HG03442 (cell line): ENCODE measurements around the gene C11orf58.

ENCODE experiments used
- ATAC-seq: cut with Tn5 transposase; IDR thresholded peaks from one replicate; pipeline ENCODE4 v1.9.1; 2021; ENCODE audit warnings: mild to moderate bottlenecking, moderate library complexity; ENCODE audit not compliant: unreplicated experiment

The C11orf58 gene

GRCh38 chr11:16767137-16767536, 28.7 kb downstream of the C11orf58 start:
- ATAC-seq: no peak

DNA sequence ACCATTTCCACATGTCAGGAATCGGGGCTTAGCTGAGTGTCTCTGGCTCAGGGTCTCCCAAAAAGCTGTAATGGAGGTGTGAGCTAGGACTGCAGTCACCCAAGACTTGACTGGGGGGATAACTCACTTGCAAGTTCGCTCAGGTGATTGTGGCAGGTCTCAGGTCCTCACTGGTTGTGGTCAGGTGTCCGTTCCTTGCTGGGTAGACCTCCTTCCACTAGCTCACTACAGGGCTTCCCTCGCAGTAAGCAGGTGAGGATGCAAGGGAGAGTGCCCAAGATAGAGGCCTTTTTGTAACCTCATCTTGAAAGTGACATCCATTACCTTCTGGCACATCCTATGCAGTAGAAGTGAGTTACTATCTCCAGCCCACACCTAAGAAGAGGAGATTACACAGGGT, 29.5 kb downstream of the C11orf58 start:
- ATAC-seq: no peak

DNA sequence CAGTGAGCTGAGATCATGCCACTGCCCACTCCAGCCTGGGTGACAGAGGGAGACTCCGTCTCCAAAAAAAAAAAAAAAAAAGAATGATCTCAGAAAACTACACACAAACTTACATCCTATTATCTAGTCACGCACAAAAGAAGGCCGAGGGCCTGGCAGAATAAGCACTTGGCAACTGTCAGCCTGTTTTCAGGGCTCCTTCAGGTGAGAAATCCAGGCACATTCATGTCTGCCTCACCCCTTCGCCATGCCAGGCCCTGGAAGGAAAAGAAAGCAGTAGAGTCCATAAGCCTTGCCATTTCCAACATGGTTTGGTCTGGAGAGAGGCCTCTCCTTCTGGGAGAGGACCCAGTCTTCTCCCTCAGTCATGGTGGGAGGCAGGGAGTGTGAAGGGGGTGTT, 30.9 kb downstream of the C11orf58 start:
- no peak for ATAC-seq

DNA sequence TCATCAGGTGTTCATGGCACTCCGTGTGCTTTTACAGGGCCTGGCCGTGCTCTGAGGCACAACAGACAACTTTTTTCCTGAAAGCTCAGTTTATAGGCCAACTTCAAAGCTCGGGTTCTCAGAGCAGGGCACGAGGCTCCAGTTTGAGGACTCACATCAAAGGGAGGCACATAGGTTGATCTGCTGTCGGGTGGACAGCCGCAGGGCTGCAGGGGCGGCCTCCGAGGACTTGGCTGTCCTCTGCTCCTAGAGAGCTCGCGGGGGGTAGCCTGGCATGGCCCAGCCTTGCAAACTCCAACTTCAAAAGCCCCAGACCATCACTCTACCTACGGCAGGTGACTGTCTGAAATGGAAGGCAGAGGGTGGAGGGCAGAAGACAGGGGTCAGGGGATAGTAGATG, 31.6 kb downstream of the C11orf58 start:
- ATAC-seq: no peak

GRCh38 chr11:16771350-16772140, 33.1 kb downstream of the C11orf58 start:
- peak; percentile 51 for ATAC-seq

- ATAC-seq: no peak
Observed at GRCh38 chr11:16772141-16772512, 33.7 kb downstream of the C11orf58 start.

DNA sequence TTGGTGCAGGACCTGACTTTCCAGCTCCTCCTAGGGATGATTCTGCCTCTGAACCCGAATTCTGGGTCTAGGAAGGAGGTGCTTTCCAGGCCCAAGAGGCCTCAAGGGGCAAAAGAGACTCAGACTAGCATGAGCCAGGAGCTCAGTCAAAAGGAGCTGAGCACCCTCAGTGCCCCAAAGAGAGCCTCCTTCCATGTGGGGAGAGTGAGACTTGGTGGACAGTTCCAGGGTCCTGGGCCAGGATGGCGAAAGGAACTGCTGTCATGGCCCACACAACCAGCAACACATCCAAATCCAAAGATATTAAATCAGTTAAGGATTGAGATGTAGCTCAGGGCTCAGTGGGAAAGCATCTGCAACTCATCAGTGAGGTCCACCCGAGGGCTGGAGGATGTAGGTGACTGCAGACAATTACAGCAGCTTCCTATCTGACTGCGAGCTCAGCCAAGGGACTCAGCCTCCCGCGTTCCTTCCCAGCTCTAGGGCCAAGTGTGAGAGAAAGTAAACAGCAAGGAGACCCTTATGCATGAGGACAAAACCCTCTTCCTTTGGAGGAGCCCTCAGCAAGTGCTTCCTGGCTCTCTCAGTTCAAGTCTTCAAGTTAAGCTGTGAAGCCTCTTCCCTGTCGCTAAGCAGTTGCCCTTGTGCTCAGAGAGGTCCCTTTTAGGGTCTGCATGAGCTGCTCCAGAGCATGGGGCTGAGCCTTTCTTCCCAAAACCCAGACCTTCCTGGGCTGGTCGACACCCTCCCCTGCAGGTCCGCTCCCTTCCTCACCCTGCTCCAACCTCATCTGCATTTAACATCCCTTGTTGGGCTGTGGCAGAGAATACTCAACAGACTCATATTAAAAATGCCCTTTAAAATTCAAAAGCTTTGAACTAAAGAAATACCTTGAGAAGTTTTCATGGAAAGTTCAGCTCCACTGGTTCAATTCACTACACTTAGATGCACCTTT, 35.8 kb downstream of the C11orf58 start:
- ATAC-seq: no peak

- no peak for ATAC-seq
Observed at GRCh38 chr11:16774936-16775613, 36.6 kb downstream of the C11orf58 start.

DNA sequence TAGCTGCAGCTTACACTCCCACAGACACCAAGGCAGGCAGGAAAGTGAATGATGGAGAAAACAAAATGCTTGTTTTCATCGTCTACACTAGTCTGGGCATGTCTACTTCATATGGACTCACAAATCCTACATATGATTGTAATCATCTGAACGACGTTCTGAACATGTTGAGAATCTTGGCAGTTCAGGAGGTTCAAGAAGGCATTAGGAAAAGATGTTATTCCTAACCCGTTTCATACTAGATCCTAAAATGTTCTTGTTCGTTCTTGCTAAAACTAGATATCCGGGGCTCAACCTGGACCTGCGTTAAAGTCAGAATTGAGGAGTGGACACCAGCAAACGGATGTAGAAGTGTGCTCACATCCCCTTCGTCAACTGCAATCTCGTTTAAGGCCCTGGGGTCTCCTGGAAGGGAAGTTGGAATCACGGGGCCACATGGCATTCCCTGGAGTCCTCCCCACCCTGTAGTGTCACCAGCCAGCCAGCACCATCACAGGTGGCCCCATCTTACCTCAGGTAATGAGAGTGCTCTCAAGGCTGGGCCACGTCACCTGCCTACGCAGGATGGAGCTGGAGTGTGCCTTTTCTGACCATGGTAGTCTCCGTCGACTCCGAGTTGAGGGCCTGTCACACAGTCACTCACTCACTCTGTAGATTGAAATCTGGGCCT, 37.3 kb downstream of the C11orf58 start:
- no peak for ATAC-seq

DNA sequence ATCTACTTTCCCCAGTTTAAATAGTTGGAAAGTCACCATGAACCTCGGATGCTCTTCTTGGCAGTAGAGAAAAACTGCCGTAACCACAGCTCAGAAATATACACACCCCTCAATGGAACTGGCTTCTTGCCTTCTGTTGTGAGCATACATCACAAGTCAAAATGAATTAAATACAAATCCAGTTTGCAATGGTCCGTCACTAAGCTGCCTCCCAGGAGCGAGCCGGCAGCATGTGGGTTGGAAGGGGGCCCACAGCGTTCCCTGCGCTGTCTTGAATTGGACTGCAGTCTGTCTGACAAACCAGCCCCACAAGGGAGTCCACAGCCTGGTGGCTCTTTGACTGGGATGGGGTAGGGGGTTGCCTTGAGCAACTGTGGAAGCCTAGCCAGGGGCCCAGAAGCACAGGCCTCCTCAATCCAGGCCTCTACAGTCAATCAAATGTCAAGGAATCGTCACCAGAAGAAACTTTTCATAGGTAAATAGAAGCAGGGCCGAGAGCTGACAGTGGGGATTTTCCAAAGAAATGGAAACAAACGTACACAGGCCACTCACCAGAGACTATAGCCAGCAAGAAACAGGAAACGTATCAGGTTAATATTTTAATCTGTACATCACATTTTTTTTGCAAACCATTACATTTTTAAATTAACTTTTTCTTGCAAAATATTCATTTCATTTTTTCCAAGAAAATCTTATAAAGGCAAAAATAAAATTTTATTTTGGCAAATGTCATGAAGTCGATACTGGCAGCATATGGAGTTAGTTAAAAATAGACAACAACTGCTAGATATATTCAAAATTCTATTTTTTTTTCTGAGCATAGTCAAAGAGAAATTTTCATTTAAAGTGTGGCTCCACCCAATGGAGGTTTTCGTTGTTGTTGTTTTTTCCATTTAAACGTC, 38.5 kb downstream of the C11orf58 start:
- no peak for ATAC-seq

- no peak for ATAC-seq
Observed at GRCh38 chr11:16777613-16777975, 39.1 kb downstream of the C11orf58 start.

DNA sequence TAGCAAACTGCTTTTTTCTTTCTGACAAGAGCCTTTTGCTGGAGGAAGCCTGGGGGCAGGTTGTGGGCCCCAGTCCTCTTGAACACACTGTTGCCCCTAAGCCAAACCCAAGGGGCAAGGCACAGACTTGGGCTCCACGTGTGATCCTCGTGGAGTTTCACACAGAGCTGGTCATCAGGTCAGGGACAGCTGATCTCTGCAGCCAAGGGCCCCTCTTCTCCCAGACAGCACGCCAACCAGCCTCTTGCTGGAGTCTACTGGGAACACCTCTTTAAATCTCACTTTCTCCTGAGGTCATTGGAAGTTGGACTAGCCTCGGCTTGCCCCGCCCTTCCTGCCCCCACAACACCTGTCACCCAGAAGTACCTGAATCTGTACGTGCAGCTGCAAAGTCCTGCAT, 39.8 kb downstream of the C11orf58 start:
- no peak for ATAC-seq

DNA sequence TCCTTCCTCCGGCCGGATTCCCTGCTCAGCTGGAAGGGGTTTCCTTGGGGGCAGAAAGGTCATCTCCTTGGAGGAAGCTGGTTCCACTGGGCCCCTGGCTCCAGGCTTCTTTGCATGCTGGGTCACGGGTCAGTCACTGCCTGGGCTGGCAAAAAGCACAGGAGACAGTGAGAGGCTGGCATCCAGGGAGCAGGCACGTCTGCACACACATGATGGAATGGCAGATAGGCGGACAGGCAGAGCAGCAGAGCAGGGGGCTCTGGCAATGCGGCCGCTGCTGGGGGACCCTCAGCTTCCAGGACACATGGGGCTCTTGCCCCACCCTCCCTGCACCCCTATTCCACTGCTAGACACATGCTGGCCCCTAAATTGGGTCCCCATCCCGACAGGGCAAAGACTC, 40.4 kb downstream of the C11orf58 start:
- no peak for ATAC-seq

DNA sequence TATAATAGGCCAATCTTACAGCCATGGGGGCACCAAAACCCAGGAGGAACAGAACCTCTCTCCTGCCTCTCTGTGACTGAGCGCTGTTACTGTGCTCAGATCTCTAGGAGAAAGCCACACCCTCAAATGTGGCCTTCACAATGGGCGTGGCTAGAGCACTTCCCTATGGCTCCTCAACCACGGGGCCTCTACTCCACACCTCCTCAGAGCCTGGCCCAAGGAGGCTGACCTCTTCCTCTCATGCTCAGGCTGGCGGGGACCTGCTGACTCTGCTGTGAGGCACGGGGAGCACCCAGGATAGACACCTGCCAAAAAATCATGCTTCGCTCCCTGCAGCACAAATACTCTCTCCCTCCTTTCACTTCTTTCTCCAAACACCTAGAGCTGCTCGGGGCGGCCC, 41.0 kb downstream of the C11orf58 start:
- no peak for ATAC-seq

GRCh38 chr11:16780146-16780545, 41.7 kb downstream of the C11orf58 start:
- no peak for ATAC-seq

GRCh38 chr11:16780698-16781550, 42.5 kb downstream of the C11orf58 start:
- no peak for ATAC-seq

- no peak for ATAC-seq
Observed at GRCh38 chr11:16781936-16782919, 43.8 kb downstream of the C11orf58 start.

DNA sequence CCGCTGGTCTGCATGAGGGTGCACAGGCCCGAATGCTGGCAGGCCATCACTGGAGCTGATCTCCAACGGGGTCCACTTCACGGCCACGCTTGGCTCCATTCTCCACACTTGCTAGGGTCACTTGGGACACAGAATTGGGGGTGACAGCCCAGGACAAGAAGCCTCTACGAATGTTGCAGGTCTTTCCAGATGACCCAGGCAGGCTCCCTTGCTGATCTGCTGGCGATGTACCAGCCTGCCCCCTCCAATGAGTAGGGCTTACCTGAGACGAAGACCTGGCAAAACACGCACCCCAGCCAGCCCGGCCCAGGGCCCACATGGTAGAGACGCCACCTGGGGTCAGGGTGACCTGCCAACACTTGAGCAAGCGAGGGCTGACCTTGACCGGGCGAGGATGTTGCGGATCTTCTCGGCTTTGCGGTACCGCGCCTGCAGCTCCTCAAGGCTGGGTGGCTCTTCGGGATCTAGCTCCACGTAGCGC, 44.9 kb downstream of the C11orf58 start:
- ATAC-seq: no peak
